ENCODE results near the gene FGF1.

Gene FGF1

GRCh38 chr5:142600611-142601358 is 85.1 kb downstream of the FGF1 start:
- Histone ChIP-seq H3K27me3 (ENCODE audit: control insufficient read depth, insufficient read depth, low read length) (no peaks in the 10 kb centered on the region), H3K4me3 (ENCODE audit: low read depth, low read length) (no peak overlapping the region), H3K4me1 (ENCODE audit: control insufficient read depth, insufficient read depth, low read length) (peaks cover 5% of the 10 kb centered on the region), H3K36me3 (ENCODE audit: control insufficient read depth, insufficient read depth, low read length) (no peaks in the 10 kb centered on the region), H3K9me3 (ENCODE audit: control insufficient read depth, insufficient read depth, low read length) (no peaks in the 10 kb centered on the region), H3K9ac (ENCODE audit: low read depth, low read length) (no peak overlapping the region)

- no peaks in the 10 kb centered on the region for H3K27me3 ChIP-seq (ENCODE audit: control insufficient read depth, insufficient read depth, low read length)
- H3K4me3 ChIP-seq (ENCODE audit: low read depth, low read length), result no peak overlapping the region
- H3K9ac ChIP-seq (ENCODE audit: low read depth, low read length), result no peak overlapping the region
- H3K36me3 ChIP-seq (ENCODE audit: control insufficient read depth, insufficient read depth, low read length), result no peaks in the 10 kb centered on the region
- peaks cover 5% of the 10 kb centered on the region for H3K4me1 ChIP-seq (ENCODE audit: control insufficient read depth, insufficient read depth, low read length)
- H3K9me3 ChIP-seq (ENCODE audit: control insufficient read depth, insufficient read depth, low read length), result no peaks in the 10 kb centered on the region
Observed at GRCh38 chr5:142600092-142600491, 85.8 kb downstream of the FGF1 start.

- no peak overlapping the region for H3K4me3 ChIP-seq (ENCODE audit: low read depth, low read length)
- peaks cover 5% of the 10 kb centered on the region for H3K4me1 ChIP-seq (ENCODE audit: control insufficient read depth, insufficient read depth, low read length)
- no peak overlapping the region for H3K9ac ChIP-seq (ENCODE audit: low read depth, low read length)
- no peaks in the 10 kb centered on the region for H3K27me3 ChIP-seq (ENCODE audit: control insufficient read depth, insufficient read depth, low read length)
- H3K36me3 ChIP-seq (ENCODE audit: control insufficient read depth, insufficient read depth, low read length), result no peaks in the 10 kb centered on the region
- H3K9me3 ChIP-seq (ENCODE audit: control insufficient read depth, insufficient read depth, low read length), result no peaks in the 10 kb centered on the region
Observed at GRCh38 chr5:142598338-142598700, 87.6 kb downstream of the FGF1 start.

GRCh38 chr5:142597546-142598337 is 88.1 kb downstream of the FGF1 start:
- H3K9me3 ChIP-seq (ENCODE audit: control insufficient read depth, insufficient read depth, low read length), result no peaks in the 10 kb centered on the region
- no peak overlapping the region for H3K4me3 ChIP-seq (ENCODE audit: low read depth, low read length)
- H3K9ac ChIP-seq (ENCODE audit: low read depth, low read length), result no peak overlapping the region
- H3K36me3 ChIP-seq (ENCODE audit: control insufficient read depth, insufficient read depth, low read length), result no peaks in the 10 kb centered on the region
- H3K27me3 ChIP-seq (ENCODE audit: control insufficient read depth, insufficient read depth, low read length), result no peaks in the 10 kb centered on the region
- H3K4me1 ChIP-seq (ENCODE audit: control insufficient read depth, insufficient read depth, low read length), result peaks cover 5% of the 10 kb centered on the region

GRCh38 chr5:142597025-142597424 is 88.9 kb downstream of the FGF1 start:
- Histone ChIP-seq H3K9ac (ENCODE audit: low read depth, low read length) (no peak overlapping the region), H3K27me3 (ENCODE audit: control insufficient read depth, insufficient read depth, low read length) (no peaks in the 10 kb centered on the region), H3K36me3 (ENCODE audit: control insufficient read depth, insufficient read depth, low read length) (no peaks in the 10 kb centered on the region), H3K4me3 (ENCODE audit: low read depth, low read length) (no peak overlapping the region), H3K9me3 (ENCODE audit: control insufficient read depth, insufficient read depth, low read length) (no peaks in the 10 kb centered on the region), H3K4me1 (ENCODE audit: control insufficient read depth, insufficient read depth, low read length) (peaks cover 5% of the 10 kb centered on the region)

GRCh38 chr5:142592365-142592764 is 93.5 kb downstream of the FGF1 start:
- H3K36me3 ChIP-seq (ENCODE audit: control insufficient read depth, insufficient read depth, low read length), result no peaks in the 10 kb centered on the region
- H3K9me3 ChIP-seq (ENCODE audit: control insufficient read depth, insufficient read depth, low read length), result no peaks in the 10 kb centered on the region
- H3K4me1 ChIP-seq (ENCODE audit: control insufficient read depth, insufficient read depth, low read length), result no peaks in the 10 kb centered on the region
- no peak overlapping the region for H3K4me3 ChIP-seq (ENCODE audit: low read depth, low read length)
- H3K9ac ChIP-seq (ENCODE audit: low read depth, low read length), result no peak overlapping the region
- no peaks in the 10 kb centered on the region for H3K27me3 ChIP-seq (ENCODE audit: control insufficient read depth, insufficient read depth, low read length)

GRCh38 chr5:142590451-142591231 is 95.2 kb downstream of the FGF1 start:
- Histone ChIP-seq H3K27me3 (ENCODE audit: control insufficient read depth, insufficient read depth, low read length) (no peaks in the 10 kb centered on the region), H3K4me1 (ENCODE audit: control insufficient read depth, insufficient read depth, low read length) (no peaks in the 10 kb centered on the region), H3K9ac (ENCODE audit: low read depth, low read length) (no peak overlapping the region), H3K9me3 (ENCODE audit: control insufficient read depth, insufficient read depth, low read length) (no peaks in the 10 kb centered on the region), H3K4me3 (ENCODE audit: low read depth, low read length) (no peak overlapping the region), H3K36me3 (ENCODE audit: control insufficient read depth, insufficient read depth, low read length) (no peaks in the 10 kb centered on the region)

GRCh38 chr5:142589720-142590119 is 96.2 kb downstream of the FGF1 start:
- H3K4me1 ChIP-seq (ENCODE audit: control insufficient read depth, insufficient read depth, low read length), result no peaks in the 10 kb centered on the region
- H3K27me3 ChIP-seq (ENCODE audit: control insufficient read depth, insufficient read depth, low read length), result no peaks in the 10 kb centered on the region
- H3K9ac ChIP-seq (ENCODE audit: low read depth, low read length), result no peak overlapping the region
- H3K36me3 ChIP-seq (ENCODE audit: control insufficient read depth, insufficient read depth, low read length), result no peaks in the 10 kb centered on the region
- H3K9me3 ChIP-seq (ENCODE audit: control insufficient read depth, insufficient read depth, low read length), result no peaks in the 10 kb centered on the region
- no peak overlapping the region for H3K4me3 ChIP-seq (ENCODE audit: low read depth, low read length)

GRCh38 chr5:142587354-142587965 is 98.4 kb downstream of the FGF1 start:
- Histone ChIP-seq H3K36me3 (ENCODE audit: control insufficient read depth, insufficient read depth, low read length) (no peaks in the 10 kb centered on the region), H3K4me1 (ENCODE audit: control insufficient read depth, insufficient read depth, low read length) (no peaks in the 10 kb centered on the region), H3K27me3 (ENCODE audit: control insufficient read depth, insufficient read depth, low read length) (no peaks in the 10 kb centered on the region), H3K9me3 (ENCODE audit: control insufficient read depth, insufficient read depth, low read length) (no peaks in the 10 kb centered on the region), H3K4me3 (ENCODE audit: low read depth, low read length) (no peak overlapping the region), H3K9ac (ENCODE audit: low read depth, low read length) (no peak overlapping the region)

GRCh38 chr5:142586552-142586951 is 99.3 kb downstream of the FGF1 start:
- Histone ChIP-seq H3K27me3 (ENCODE audit: control insufficient read depth, insufficient read depth, low read length) (no peaks in the 10 kb centered on the region), H3K36me3 (ENCODE audit: control insufficient read depth, insufficient read depth, low read length) (no peaks in the 10 kb centered on the region), H3K4me3 (ENCODE audit: low read depth, low read length) (no peak overlapping the region), H3K9me3 (ENCODE audit: control insufficient read depth, insufficient read depth, low read length) (no peaks in the 10 kb centered on the region), H3K4me1 (ENCODE audit: control insufficient read depth, insufficient read depth, low read length) (no peaks in the 10 kb centered on the region), H3K9ac (ENCODE audit: low read depth, low read length) (no peak overlapping the region)

GRCh38 chr5:142585451-142585850 is 100.4 kb downstream of the FGF1 start:
- no peaks in the 10 kb centered on the region for H3K36me3 ChIP-seq (ENCODE audit: control insufficient read depth, insufficient read depth, low read length)
- H3K4me3 ChIP-seq (ENCODE audit: low read depth, low read length), result no peak overlapping the region
- H3K4me1 ChIP-seq (ENCODE audit: control insufficient read depth, insufficient read depth, low read length), result no peaks in the 10 kb centered on the region
- no peaks in the 10 kb centered on the region for H3K9me3 ChIP-seq (ENCODE audit: control insufficient read depth, insufficient read depth, low read length)
- H3K27me3 ChIP-seq (ENCODE audit: control insufficient read depth, insufficient read depth, low read length), result no peaks in the 10 kb centered on the region
- no peak overlapping the region for H3K9ac ChIP-seq (ENCODE audit: low read depth, low read length)
